ENCODE results near the gene NELFA. TPM values are rescaled to one million over a fixed set of nuclear protein-coding genes. Genes with fewer than 3 reads are reported as not detected.

Gene NELFA
- total RNA-seq, 2 donors from 2014 or later: 29.5 to 53.3 TPM

DNA sequence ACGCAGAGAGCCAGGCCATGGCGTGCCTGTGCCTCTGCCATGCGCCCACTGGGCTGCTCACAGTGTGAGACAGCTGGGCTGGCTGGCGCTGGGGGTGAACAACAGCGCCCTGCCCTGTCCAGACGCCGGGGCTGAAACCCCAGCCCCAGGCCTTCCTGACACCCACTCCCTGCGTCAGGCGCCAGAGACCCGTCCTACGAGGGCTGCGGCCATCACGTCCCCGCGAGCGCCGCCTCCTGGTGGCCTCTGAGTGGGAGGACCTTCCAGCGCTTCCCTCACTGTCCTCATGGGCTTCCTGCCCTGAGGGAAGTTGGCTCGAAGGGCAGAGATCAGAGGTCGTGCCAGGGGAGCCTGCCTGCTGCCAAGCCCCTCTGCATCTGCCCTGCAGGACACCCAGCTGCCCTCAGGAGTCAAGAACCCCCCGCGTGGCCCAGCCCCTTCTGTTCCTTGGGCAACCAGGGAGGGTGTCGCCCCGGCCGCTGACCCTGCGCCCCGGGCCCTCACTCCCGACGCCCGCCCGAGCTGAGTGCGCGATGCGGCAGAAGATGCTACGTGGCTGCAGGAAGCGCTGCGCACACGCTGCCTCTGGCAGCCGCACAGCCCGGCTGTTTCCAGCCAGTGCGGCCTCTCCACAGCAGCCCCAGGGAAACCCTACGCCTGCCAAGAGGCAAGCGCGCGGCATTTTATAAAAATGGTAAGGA lies 16.2 kb downstream of the NELFA start:
- H3K27me3 ChIP-seq (replicated peaks; ENCODE audit: insufficient read depth): no peaks in the 10 kb centered on the region
- no peak overlapping the region for H3K4me3 ChIP-seq
- 86% methylated on average over 45 of the region's 45 CpGs for WGBS
- H3K36me3 ChIP-seq: peaks cover 0 to 11% of the 10 kb centered on the region in 2 donors
- intact Hi-C loops (cut with DNase I): no loop called here
- DNase-seq (ENCODE audit: low spot score): no peak
- TF ChIP-seq POLR2AphosphoS5 (IDR thresholded peaks at IDR 0.05) (no peak), POLR2A (IDR thresholded peaks at IDR 0.05) (no peak), CTCF (IDR thresholded peaks at IDR 0.05) (no peak)
- no peak overlapping the region for H3K27ac ChIP-seq
- no peaks in the 10 kb centered on the region for H3K9me3 ChIP-seq
- H3K4me1 ChIP-seq (replicated peaks): no peaks in the 10 kb centered on the region

DNA sequence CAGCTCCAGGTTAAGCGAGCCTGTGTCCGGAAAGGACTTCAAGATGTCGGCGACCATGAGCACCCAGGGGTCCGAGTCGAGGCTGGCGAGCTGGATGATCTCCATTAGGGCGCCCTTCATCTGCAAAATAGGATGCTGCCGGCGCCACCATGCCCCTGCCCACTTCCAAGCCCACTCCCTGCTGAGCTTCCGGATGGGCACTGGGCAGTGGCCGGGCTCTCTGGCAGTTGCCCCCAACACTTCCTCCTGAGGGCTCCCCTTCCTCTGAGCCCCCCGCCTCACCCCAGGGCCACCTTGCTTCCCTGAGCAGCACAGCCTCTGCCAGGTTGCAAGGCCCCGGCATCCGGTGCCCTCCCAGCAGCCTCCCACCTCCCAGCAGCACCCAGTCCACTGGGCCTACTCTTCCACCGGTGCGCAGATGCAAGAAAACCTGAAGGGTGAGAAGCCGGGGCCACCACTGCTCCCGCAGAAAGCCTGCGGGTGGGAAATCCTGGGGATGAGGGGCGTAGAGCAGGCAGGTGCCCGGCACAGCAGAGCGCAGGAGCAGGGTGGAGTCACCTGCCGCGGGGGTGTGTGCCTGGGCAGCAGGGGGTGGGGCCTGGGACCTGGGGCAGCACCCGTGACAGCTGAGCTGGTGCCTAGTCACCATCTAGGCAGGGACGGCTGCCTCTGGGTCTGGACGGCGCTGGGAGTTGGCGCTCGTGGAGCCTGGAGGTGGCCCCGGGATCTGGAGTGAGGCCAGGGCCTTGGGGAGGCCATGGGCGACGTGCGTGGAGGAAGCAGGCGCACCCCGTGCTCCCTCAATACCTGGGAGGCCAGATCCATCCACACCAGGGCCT lies 17.0 kb downstream of the NELFA start:
- Histone ChIP-seq H3K36me3 (peaks cover 0 to 13% of the 10 kb centered on the region in 2 donors), H3K27me3 (replicated peaks; ENCODE audit: insufficient read depth) (no peaks in the 10 kb centered on the region), H3K9me3 (no peaks in the 10 kb centered on the region), H3K4me1 (replicated peaks) (no peaks in the 10 kb centered on the region), H3K4me3 (no peak overlapping the region), H3K27ac (no peak overlapping the region)
- TF ChIP-seq POLR2A (IDR thresholded peaks at IDR 0.05) (no peak), CTCF (IDR thresholded peaks at IDR 0.05) (no peak), POLR2AphosphoS5 (IDR thresholded peaks at IDR 0.05) (no peak)
- DNase-seq (ENCODE audit: low spot score): no peak
- intact Hi-C loops (cut with DNase I): no loop called here
- WGBS: 92% methylated on average over 35 of the region's 37 CpGs

DNA sequence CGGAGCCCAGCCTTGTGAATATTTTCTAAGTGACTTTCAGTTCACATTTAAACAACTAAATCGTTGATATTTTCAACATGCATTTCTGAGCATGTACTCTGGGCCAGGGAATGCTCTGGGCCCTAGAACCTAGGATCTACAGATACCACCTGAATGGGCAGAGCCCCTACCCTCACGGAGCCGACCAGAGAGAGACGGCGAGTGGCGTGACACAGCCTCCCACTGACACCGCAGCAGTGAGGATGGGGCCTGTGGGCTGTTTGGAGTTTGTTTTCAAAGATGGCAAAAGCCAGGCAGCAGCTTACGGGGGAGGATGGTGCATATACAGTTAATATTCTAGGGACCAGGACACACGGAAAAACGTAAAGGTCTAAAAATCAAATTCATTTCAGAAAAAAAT lies 17.7 kb downstream of the NELFA start:
- H3K36me3 ChIP-seq: peaks cover 0 to 20% of the 10 kb centered on the region in 2 donors
- no peak for DNase-seq (ENCODE audit: low spot score)
- TF ChIP-seq POLR2A (IDR thresholded peaks at IDR 0.05): no peak
- TF ChIP-seq CTCF (IDR thresholded peaks at IDR 0.05): no peak
- TF ChIP-seq POLR2AphosphoS5 (IDR thresholded peaks at IDR 0.05): no peak
- no peaks in the 10 kb centered on the region for H3K27me3 ChIP-seq (replicated peaks; ENCODE audit: insufficient read depth)
- intact Hi-C loops (cut with DNase I): no loop called here
- H3K9me3 ChIP-seq: no peaks in the 10 kb centered on the region
- 88% methylated on average over 11 of the region's 11 CpGs for WGBS
- no peak overlapping the region for H3K27ac ChIP-seq
- no peak overlapping the region for H3K4me3 ChIP-seq
- no peaks in the 10 kb centered on the region for H3K4me1 ChIP-seq (replicated peaks)

GRCh38 chr4:1990676-1991075 lies 18.1 kb downstream of the NELFA start:
- H3K4me3 ChIP-seq: no peak overlapping the region
- intact Hi-C loops (cut with DNase I): no loop called here
- H3K9me3 ChIP-seq: no peaks in the 10 kb centered on the region
- H3K27me3 ChIP-seq (replicated peaks; ENCODE audit: insufficient read depth): no peaks in the 10 kb centered on the region
- no peak overlapping the region for H3K27ac ChIP-seq
- 88% methylated on average over 5 of the region's 5 CpGs for WGBS
- TF ChIP-seq POLR2AphosphoS5 (IDR thresholded peaks at IDR 0.05): no peak
- TF ChIP-seq POLR2A (IDR thresholded peaks at IDR 0.05): no peak
- no peak for TF ChIP-seq CTCF (IDR thresholded peaks at IDR 0.05)
- DNase-seq (ENCODE audit: low spot score): no peak
- peaks cover 0 to 24% of the 10 kb centered on the region in 2 donors for H3K36me3 ChIP-seq
- no peaks in the 10 kb centered on the region for H3K4me1 ChIP-seq (replicated peaks)
